WTC11 (cell line): ENCODE results near the gene ALG14. TPM values are rescaled to one million over a fixed set of nuclear protein-coding genes. Genes with fewer than 3 reads are reported as not detected.
A peak's percentile ranks its signal among the peaks of the same experiment; 100 is the strongest.

Experiments used
- ATAC-seq: fragments of 200-7000 bp; cut with Tn5 transposase; 2 replicates; pipeline ENCODE4 v1.10.0; 2021; ENCODE audit warnings: mild to moderate bottlenecking, moderate library complexity
- CTCF ChIA-PET: fragments of 300-600 bp; sonication (Branson Sonifier 250); formaldehyde crosslinking; loops from one replicate; lab custom pipeline; 2021; ENCODE audit warnings: antibody characterized with exemption; lab: Charles Lee
- POLR2A ChIA-PET: fragments of 350-600 bp; sonication (Branson Sonifier 250); formaldehyde crosslinking; loops from one replicate; lab custom pipeline; 2021; ENCODE audit warnings: antibody characterized with exemption; lab: Charles Lee
- DNase-seq: peaks from one replicate; pipeline ENCODE4 v3.0.0; 2021; ENCODE audit warnings: low spot score
- H3K27ac Mint-ChIP-seq: 2 replicates; pipeline ENCODE4 v1.8.0; 2021; ENCODE audit warnings: mixed read lengths
- H3K27me3 Mint-ChIP-seq: 2 replicates; pipeline ENCODE4 v1.8.0; 2021; ENCODE audit warnings: low read depth, mild to moderate bottlenecking, moderate library complexity, mixed read lengths
- H3K36me3 Mint-ChIP-seq: 2 replicates; pipeline ENCODE4 v1.8.0; 2021; ENCODE audit warnings: mixed read lengths
- H3K4me1 Mint-ChIP-seq: 2 replicates; pipeline ENCODE4 v1.8.0; 2022; ENCODE audit warnings: mixed read lengths
- H3K4me3 Mint-ChIP-seq: 2 replicates; pipeline ENCODE4 v1.8.0; 2021; ENCODE audit warnings: mild to moderate bottlenecking, moderate library complexity, mixed read lengths
- H3K9me3 Mint-ChIP-seq: 2 replicates; pipeline ENCODE4 v1.8.0; 2021; ENCODE audit warnings: mixed read lengths
- ATF1 ChIP-seq: sonication (generic); formaldehyde crosslinking; IDR thresholded peaks from 2 replicates; pipeline ENCODE4 v1.8.1; 2023; ENCODE audit warnings: mild to moderate bottlenecking, moderate library complexity, missing genetic modification reagents
- FOXK1 ChIP-seq: sonication (generic); formaldehyde crosslinking; IDR thresholded peaks from 2 replicates; pipeline ENCODE4 v1.8.0; 2022; ENCODE audit warnings: mild to moderate bottlenecking, moderate library complexity, missing genetic modification reagents
- FOXP1 ChIP-seq: sonication (generic); formaldehyde crosslinking; IDR thresholded peaks from 2 replicates; pipeline ENCODE4 v1.8.0; 2022; ENCODE audit warnings: missing genetic modification reagents, mild to moderate bottlenecking, moderate library complexity, borderline replicate concordance
- GTF2I ChIP-seq: fragments of 250-450 bp; sonication (Bioruptor Pico); conservative IDR thresholded peaks from 2 replicates; pipeline ENCODE4 v1.4.0; 2021; ENCODE audit warnings: mild to moderate bottlenecking
- HMGA2 ChIP-seq: fragments of 250-450 bp; sonication (Bioruptor Pico); IDR thresholded peaks from 2 replicates; pipeline ENCODE4 v1.4.0; 2021; ENCODE audit warnings: mild to moderate bottlenecking, moderate library complexity
- JAZF1 ChIP-seq: fragments of 250-450 bp; sonication (Bioruptor Pico); IDR thresholded peaks from 2 replicates; pipeline ENCODE4 v1.9.0; 2021; ENCODE audit warnings: moderate library complexity, mild to moderate bottlenecking, inconsistent platforms
- NFYB ChIP-seq: sonication (generic); formaldehyde crosslinking; conservative IDR thresholded peaks from 2 replicates; pipeline ENCODE4 v1.8.0; 2022; ENCODE audit warnings: low read depth, missing genetic modification reagents
- NR1H2 ChIP-seq: sonication (generic); formaldehyde crosslinking; IDR thresholded peaks from 2 replicates; pipeline ENCODE4 v1.9.0; 2021; ENCODE audit warnings: mild to moderate bottlenecking, moderate library complexity, missing genetic modification reagents
- NR2C2 ChIP-seq: sonication (generic); formaldehyde crosslinking; IDR thresholded peaks from 2 replicates; pipeline ENCODE4 v1.8.0; 2022; ENCODE audit warnings: mild to moderate bottlenecking, missing genetic modification reagents
- SMAD4 ChIP-seq: sonication (generic); formaldehyde crosslinking; IDR thresholded peaks from 2 replicates; pipeline ENCODE4 v1.8.0; 2022; ENCODE audit warnings: mild to moderate bottlenecking, missing genetic modification reagents
- TCF7 ChIP-seq: sonication (generic); formaldehyde crosslinking; IDR thresholded peaks from 2 replicates; pipeline ENCODE4 v1.8.0; 2022; ENCODE audit warnings: mild to moderate bottlenecking, low read depth, missing genetic modification reagents, moderate library complexity
- ZBTB21 ChIP-seq: sonication (generic); formaldehyde crosslinking; IDR thresholded peaks from 2 replicates; pipeline ENCODE4 v1.8.1; 2023; ENCODE audit warnings: mild to moderate bottlenecking, missing genetic modification reagents, borderline replicate concordance
- ZNF138 ChIP-seq: sonication (generic); formaldehyde crosslinking; conservative IDR thresholded peaks from 2 replicates; pipeline ENCODE4 v1.8.1; 2022; ENCODE audit warnings: mild to moderate bottlenecking, moderate library complexity, missing genetic modification reagents
- ZNF317 ChIP-seq: sonication (generic); formaldehyde crosslinking; IDR thresholded peaks from 2 replicates; pipeline ENCODE4 v1.8.1; 2023; ENCODE audit warnings: low read depth, mild to moderate bottlenecking, moderate library complexity, missing genetic modification reagents, borderline replicate concordance
- ZNF396 ChIP-seq: fragments of 250-450 bp; sonication (Bioruptor Pico); IDR thresholded peaks from 2 replicates; pipeline ENCODE4 v1.8.0; 2021; ENCODE audit warnings: mild to moderate bottlenecking, moderate library complexity, borderline replicate concordance
- total RNA-seq: library from RNA; stranded (reverse); gene quantifications from 3 replicates; pipeline ENCODE4 v1.2.3, GENCODE V29; 2021
- TF ChIP-seq, protein P1 (sequence below): sonication (generic); formaldehyde crosslinking; IDR thresholded peaks from 2 replicates; pipeline ENCODE4 v1.8.1; 2023; ENCODE audit warnings: mild to moderate bottlenecking, missing genetic modification reagents, moderate library complexity
- TF ChIP-seq, protein P2 (sequence below): sonication (generic); formaldehyde crosslinking; IDR thresholded peaks from 2 replicates; pipeline ENCODE4 v1.8.1; 2023; ENCODE audit warnings: mild to moderate bottlenecking, moderate library complexity, missing genetic modification reagents
- TF ChIP-seq, protein P3 (sequence below): sonication (generic); formaldehyde crosslinking; IDR thresholded peaks from 2 replicates; pipeline ENCODE4 v1.8.0; 2023; ENCODE audit warnings: missing genetic modification reagents, mild to moderate bottlenecking, borderline replicate concordance
- TF ChIP-seq, protein P4 (sequence below): sonication (generic); formaldehyde crosslinking; conservative IDR thresholded peaks from 2 replicates; pipeline ENCODE4 v1.8.1; 2022; ENCODE audit warnings: mild to moderate bottlenecking, missing genetic modification reagents
- TF ChIP-seq, protein P5 (sequence below): sonication (generic); formaldehyde crosslinking; IDR thresholded peaks from 2 replicates; pipeline ENCODE4 v1.8.1; 2023; ENCODE audit warnings: mild to moderate bottlenecking, missing genetic modification reagents, borderline replicate concordance
- TF ChIP-seq, protein P6 (sequence below): sonication (generic); formaldehyde crosslinking; IDR thresholded peaks from 2 replicates; pipeline ENCODE4 v1.8.0; 2023; ENCODE audit warnings: missing genetic modification reagents

ALG14 gene
- total RNA-seq, 1 experiment from 2014 or later, result 2.3 TPM

DNA sequence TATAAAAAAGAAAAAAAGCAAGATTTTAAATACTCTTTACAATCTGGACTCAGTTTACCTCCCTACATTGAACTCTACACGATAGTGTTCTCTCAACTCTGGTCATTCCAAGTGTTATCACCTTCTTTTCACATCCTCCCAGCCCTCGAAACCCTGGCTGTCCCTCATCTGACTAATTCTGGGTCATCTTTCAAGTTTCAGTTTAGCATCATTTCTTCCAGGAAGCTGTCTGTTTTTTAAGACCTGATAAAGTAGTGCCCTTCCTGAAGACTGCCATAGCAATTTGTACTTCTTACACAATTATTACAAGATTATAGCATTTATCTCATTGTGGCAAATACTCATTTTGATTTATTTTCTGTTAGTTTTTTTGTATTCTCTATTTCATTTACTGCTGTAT is 1.2 kb downstream of the ALG14 start:
- Mint-ChIP-seq H3K27me3 (peaks cover 2% of the 10 kb centered on the region; the same call in 1 of the 2 replicates), H3K9me3 (no peaks in the 10 kb centered on the region), H3K27ac (no peak overlapping the region), H3K4me3 (peak overlapping the region; percentile 97), H3K36me3 (no peaks in the 10 kb centered on the region), H3K4me1 (peaks cover 9% of the 10 kb centered on the region)
- ATAC-seq, result no peak
- DNase-seq, result no peak
- ChIA-PET CTCF (no interaction called here), POLR2A (no interaction called here)
- TF ChIP-seq, protein P1, sequence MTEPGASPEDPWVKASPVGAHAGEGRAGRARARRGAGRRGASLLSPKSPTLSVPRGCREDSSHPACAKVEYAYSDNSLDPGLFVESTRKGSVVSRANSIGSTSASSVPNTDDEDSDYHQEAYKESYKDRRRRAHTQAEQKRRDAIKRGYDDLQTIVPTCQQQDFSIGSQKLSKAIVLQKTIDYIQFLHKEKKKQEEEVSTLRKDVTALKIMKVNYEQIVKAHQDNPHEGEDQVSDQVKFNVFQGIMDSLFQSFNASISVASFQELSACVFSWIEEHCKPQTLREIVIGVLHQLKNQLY (CRISPR knock-in tag), result no peak
- TF ChIP-seq, protein P2, sequence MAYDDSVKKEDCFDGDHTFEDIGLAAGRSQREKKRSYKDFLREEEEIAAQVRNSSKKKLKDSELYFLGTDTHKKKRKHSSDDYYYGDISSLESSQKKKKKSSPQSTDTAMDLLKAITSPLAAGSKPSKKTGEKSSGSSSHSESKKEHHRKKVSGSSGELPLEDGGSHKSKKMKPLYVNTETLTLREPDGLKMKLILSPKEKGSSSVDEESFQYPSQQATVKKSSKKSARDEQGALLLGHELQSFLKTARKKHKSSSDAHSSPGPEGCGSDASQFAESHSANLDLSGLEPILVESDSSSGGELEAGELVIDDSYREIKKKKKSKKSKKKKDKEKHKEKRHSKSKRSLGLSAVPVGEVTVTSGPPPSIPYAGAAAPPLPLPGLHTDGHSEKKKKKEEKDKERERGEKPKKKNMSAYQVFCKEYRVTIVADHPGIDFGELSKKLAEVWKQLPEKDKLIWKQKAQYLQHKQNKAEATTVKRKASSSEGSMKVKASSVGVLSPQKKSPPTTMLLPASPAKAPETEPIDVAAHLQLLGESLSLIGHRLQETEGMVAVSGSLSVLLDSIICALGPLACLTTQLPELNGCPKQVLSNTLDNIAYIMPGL (CRISPR knock-in tag), result no peak
- TF ChIP-seq GTF2I, result no peak
- TF ChIP-seq SMAD4 (CRISPR knock-in tag), result no peak
- no peak for TF ChIP-seq NR2C2

DNA sequence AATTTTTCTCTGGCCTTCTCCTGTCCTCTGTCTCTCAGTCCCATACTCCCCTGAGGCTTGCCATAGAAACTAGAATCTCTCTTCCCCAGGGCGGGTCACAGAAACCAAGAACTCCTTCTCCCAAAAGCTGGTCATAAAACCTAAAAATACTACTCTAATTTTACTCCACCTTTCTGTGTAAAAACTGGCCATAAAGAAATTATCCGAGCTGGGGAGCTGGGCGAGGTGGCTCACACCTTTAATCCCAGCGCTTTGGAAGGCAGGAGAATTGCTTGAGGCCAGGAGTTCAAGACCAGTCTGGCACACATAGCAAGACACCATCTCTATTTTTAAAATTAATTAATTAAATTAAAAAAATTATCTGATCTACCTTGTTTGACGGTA is 3.0 kb downstream of the ALG14 start:
- ChIA-PET POLR2A (no interaction called here), CTCF (no interaction called here)
- Mint-ChIP-seq H3K4me3 (no peak overlapping the region), H3K4me1 (peaks cover 9% of the 10 kb centered on the region), H3K36me3 (no peaks in the 10 kb centered on the region), H3K9me3 (no peaks in the 10 kb centered on the region), H3K27ac (no peak overlapping the region), H3K27me3 (peaks cover 2% of the 10 kb centered on the region; the same call in 1 of the 2 replicates)
- ATAC-seq, result no peak
- DNase-seq, result no peak
- no peak for TF ChIP-seq ZNF396 (CRISPR knock-in tag)
- TF ChIP-seq ZNF138 (CRISPR knock-in tag), result no peak
- TF ChIP-seq, protein P3, sequence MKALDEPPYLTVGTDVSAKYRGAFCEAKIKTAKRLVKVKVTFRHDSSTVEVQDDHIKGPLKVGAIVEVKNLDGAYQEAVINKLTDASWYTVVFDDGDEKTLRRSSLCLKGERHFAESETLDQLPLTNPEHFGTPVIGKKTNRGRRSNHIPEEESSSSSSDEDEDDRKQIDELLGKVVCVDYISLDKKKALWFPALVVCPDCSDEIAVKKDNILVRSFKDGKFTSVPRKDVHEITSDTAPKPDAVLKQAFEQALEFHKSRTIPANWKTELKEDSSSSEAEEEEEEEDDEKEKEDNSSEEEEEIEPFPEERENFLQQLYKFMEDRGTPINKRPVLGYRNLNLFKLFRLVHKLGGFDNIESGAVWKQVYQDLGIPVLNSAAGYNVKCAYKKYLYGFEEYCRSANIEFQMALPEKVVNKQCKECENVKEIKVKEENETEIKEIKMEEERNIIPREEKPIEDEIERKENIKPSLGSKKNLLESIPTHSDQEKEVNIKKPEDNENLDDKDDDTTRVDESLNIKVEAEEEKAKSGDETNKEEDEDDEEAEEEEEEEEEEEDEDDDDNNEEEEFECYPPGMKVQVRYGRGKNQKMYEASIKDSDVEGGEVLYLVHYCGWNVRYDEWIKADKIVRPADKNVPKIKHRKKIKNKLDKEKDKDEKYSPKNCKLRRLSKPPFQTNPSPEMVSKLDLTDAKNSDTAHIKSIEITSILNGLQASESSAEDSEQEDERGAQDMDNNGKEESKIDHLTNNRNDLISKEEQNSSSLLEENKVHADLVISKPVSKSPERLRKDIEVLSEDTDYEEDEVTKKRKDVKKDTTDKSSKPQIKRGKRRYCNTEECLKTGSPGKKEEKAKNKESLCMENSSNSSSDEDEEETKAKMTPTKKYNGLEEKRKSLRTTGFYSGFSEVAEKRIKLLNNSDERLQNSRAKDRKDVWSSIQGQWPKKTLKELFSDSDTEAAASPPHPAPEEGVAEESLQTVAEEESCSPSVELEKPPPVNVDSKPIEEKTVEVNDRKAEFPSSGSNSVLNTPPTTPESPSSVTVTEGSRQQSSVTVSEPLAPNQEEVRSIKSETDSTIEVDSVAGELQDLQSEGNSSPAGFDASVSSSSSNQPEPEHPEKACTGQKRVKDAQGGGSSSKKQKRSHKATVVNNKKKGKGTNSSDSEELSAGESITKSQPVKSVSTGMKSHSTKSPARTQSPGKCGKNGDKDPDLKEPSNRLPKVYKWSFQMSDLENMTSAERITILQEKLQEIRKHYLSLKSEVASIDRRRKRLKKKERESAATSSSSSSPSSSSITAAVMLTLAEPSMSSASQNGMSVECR (CRISPR knock-in tag), result no peak
- TF ChIP-seq ZBTB21, result no peak
- TF ChIP-seq, protein P4, sequence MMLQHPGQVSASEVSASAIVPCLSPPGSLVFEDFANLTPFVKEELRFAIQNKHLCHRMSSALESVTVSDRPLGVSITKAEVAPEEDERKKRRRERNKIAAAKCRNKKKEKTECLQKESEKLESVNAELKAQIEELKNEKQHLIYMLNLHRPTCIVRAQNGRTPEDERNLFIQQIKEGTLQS (CRISPR knock-in tag), result no peak
- no peak for TF ChIP-seq NFYB (CRISPR knock-in tag)
- no peak for TF ChIP-seq TCF7 (CRISPR knock-in tag)
- no peak for TF ChIP-seq JAZF1 (CRISPR knock-in tag)
- TF ChIP-seq ZNF317 (CRISPR knock-in tag), result no peak
- TF ChIP-seq, protein P5, sequence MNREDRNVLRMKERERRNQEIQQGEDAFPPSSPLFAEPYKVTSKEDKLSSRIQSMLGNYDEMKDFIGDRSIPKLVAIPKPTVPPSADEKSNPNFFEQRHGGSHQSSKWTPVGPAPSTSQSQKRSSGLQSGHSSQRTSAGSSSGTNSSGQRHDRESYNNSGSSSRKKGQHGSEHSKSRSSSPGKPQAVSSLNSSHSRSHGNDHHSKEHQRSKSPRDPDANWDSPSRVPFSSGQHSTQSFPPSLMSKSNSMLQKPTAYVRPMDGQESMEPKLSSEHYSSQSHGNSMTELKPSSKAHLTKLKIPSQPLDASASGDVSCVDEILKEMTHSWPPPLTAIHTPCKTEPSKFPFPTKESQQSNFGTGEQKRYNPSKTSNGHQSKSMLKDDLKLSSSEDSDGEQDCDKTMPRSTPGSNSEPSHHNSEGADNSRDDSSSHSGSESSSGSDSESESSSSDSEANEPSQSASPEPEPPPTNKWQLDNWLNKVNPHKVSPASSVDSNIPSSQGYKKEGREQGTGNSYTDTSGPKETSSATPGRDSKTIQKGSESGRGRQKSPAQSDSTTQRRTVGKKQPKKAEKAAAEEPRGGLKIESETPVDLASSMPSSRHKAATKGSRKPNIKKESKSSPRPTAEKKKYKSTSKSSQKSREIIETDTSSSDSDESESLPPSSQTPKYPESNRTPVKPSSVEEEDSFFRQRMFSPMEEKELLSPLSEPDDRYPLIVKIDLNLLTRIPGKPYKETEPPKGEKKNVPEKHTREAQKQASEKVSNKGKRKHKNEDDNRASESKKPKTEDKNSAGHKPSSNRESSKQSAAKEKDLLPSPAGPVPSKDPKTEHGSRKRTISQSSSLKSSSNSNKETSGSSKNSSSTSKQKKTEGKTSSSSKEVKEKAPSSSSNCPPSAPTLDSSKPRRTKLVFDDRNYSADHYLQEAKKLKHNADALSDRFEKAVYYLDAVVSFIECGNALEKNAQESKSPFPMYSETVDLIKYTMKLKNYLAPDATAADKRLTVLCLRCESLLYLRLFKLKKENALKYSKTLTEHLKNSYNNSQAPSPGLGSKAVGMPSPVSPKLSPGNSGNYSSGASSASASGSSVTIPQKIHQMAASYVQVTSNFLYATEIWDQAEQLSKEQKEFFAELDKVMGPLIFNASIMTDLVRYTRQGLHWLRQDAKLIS (CRISPR knock-in tag), result no peak
- TF ChIP-seq HMGA2 (CRISPR knock-in tag), result no peak
- TF ChIP-seq, protein P6, sequence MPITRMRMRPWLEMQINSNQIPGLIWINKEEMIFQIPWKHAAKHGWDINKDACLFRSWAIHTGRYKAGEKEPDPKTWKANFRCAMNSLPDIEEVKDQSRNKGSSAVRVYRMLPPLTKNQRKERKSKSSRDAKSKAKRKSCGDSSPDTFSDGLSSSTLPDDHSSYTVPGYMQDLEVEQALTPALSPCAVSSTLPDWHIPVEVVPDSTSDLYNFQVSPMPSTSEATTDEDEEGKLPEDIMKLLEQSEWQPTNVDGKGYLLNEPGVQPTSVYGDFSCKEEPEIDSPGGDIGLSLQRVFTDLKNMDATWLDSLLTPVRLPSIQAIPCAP (CRISPR knock-in tag), result no peak
- TF ChIP-seq, protein P1 (CRISPR knock-in tag), result no peak
- no peak for TF ChIP-seq NR1H2 (CRISPR knock-in tag)
- no peak for TF ChIP-seq FOXP1 (CRISPR knock-in tag)
- no peak for TF ChIP-seq ATF1
- TF ChIP-seq FOXK1 (CRISPR knock-in tag), result no peak
